GM18858 (cell line): ENCODE data around the gene TSPEAR.
"Not testable (repeated sequence)": the region's sequence is repeated elsewhere in the genome, so short reads cannot be mapped to it uniquely, and the experiment has no call there.

Experiments used
- ATAC-seq: cut with Tn5 transposase; IDR thresholded peaks from one replicate; pipeline ENCODE4 v1.9.1; 2021; ENCODE audit not compliant: unreplicated experiment

Gene TSPEAR

GRCh38 chr21:44574457-44575306, 136.7 kb downstream of the TSPEAR start:
- ATAC-seq: no peak

- not testable (repeated sequence) for ATAC-seq
These were observed 137.5 kb downstream of the TSPEAR start, which contains the start of gene KRTAP10-4 for GRCh38 chr21:44573630-44574456. KRTAP10-4 (plus strand) TSS chr21:44573729; CDS start chr21:44573759, 30 bp downstream.

- no peak for ATAC-seq
These were observed 138.3 kb downstream of the TSPEAR start for GRCh38 chr21:44572959-44573583.

- ATAC-seq: no peak
These were observed 139.3 kb downstream of the TSPEAR start for GRCh38 chr21:44571844-44572782.

GRCh38 chr21:44571296-44571695, 140.1 kb downstream of the TSPEAR start:
- no peak for ATAC-seq

GRCh38 chr21:44569861-44570517, 141.4 kb downstream of the TSPEAR start:
- no peak for ATAC-seq

GRCh38 chr21:44568667-44569556, 142.5 kb downstream of the TSPEAR start:
- no peak for ATAC-seq

- ATAC-seq: no peak
These were observed 143.1 kb downstream of the TSPEAR start for GRCh38 chr21:44568261-44568660.

GRCh38 chr21:44567481-44568171, 143.7 kb downstream of the TSPEAR start:
- ATAC-seq: no peak

- ATAC-seq: no peak
These were observed 145.0 kb downstream of the TSPEAR start for GRCh38 chr21:44566403-44566802.

GRCh38 chr21:44564886-44565598, 146.3 kb downstream of the TSPEAR start:
- ATAC-seq: no peak

GRCh38 chr21:44564099-44564498, 147.3 kb downstream of the TSPEAR start:
- no peak for ATAC-seq

GRCh38 chr21:44558695-44559094, 152.7 kb downstream of the TSPEAR start, which contains the start of gene KRTAP10-3:
KRTAP10-3 (minus strand) TSS chr21:44558795; CDS start chr21:44558715, 80 bp downstream.
- no peak for ATAC-seq

- not testable (repeated sequence) for ATAC-seq
These were observed 153.1 kb downstream of the TSPEAR start for GRCh38 chr21:44558329-44558675.

- no peak for ATAC-seq
These were observed 153.7 kb downstream of the TSPEAR start for GRCh38 chr21:44557491-44558328.

GRCh38 chr21:44556879-44557278, 154.5 kb downstream of the TSPEAR start:
- ATAC-seq: no peak
